GM18505 (cell line): ENCODE measurements around the gene CORO2B.
"Not testable (repeated sequence)": the region's sequence is repeated elsewhere in the genome, so short reads cannot be mapped to it uniquely, and the experiment has no call there.

ENCODE experiments used
- ATAC-seq: cut with Tn5 transposase; IDR thresholded peaks from one replicate; pipeline ENCODE4 v1.9.1; 2021; ENCODE audit not compliant: unreplicated experiment
- POLR2A ChIP-seq: IDR thresholded peaks from 4 replicates; pipeline ENCODE4 v1.6.1; 2011; ENCODE audit warnings: borderline replicate concordance; ENCODE audit not compliant: insufficient read depth, insufficient read length; ENCODE audit errors: extremely low read depth

CORO2B gene

GRCh38 chr15:68739390-68740080 lies 160.7 kb downstream of the CORO2B start:
- TF ChIP-seq POLR2A: no peak
- ATAC-seq: no peak

DNA sequence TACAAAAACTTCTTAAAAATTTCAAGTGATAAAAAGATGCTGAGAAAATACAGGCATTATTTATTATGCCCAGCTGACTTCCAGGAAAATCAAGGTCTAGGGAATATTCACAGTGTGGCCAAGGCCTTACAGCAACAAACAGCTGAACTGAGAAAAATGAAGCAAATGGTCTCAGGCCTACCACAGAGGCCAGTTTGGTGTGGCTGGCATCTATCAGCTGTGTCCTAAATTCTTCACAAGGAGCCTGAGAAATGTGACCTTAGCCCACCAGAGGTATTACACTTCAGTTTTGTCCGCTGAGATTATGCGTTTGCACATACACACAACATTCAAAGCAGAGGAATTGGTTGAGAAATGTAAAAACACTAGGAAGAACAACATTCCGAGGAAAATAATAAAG lies 164.5 kb downstream of the CORO2B start:
- TF ChIP-seq POLR2A: no peak
- no peak for ATAC-seq

DNA sequence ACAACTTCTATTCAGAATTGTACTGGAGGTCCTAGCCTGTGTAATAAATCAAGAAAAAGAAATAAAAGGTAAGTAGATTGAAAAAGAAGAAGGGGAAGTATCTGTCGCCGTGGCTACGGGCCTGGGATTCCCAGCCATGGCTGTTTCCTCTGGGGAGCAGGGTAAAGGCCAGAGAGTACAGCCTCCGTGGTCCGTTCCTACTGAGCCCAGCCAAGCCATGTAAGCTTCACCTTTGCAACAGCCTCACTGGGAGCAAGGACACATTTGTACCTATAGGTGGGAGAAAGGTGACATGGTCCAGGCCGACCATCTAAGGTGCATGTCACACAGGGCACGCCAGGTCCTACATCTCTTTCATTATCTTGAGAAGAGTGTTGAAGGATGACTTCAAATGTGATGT lies 170.6 kb downstream of the CORO2B start:
- TF ChIP-seq POLR2A: no peak
- no peak for ATAC-seq

- no peak for TF ChIP-seq POLR2A
These were observed 171.0 kb downstream of the CORO2B start for GRCh38 chr15:68749793-68750192.

DNA sequence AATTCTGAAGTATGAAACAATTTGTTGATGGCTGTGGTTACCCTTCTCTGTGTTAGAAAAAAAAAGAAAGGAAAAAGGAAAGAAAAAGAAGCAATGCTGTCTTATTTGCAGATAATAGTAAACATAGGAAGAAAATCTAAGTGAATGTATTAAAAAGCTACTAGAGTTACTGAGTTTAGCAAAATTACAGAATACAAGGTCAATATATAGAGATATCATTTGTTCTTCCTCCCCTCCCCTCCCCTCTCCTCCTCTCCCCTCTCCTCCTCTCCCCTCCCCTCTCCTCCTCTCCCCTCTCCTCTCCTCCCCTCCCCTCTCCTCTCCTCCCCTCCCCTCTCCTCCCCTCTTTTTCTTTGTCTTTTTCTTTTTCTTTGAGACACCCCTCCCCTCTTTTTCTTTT lies 172.8 kb downstream of the CORO2B start:
- ATAC-seq: no peak
- TF ChIP-seq POLR2A: no peak

More at GRCh38 chr15:68749793-68750192, 171.0 kb downstream of the CORO2B start:
- ATAC-seq: no peak

GRCh38 chr15:68755731-68756130 lies 176.9 kb downstream of the CORO2B start:
- TF ChIP-seq POLR2A: no peak
- ATAC-seq: no peak

GRCh38 chr15:68759982-68760579 lies 181.3 kb downstream of the CORO2B start:
- not testable (repeated sequence) for ATAC-seq

DNA sequence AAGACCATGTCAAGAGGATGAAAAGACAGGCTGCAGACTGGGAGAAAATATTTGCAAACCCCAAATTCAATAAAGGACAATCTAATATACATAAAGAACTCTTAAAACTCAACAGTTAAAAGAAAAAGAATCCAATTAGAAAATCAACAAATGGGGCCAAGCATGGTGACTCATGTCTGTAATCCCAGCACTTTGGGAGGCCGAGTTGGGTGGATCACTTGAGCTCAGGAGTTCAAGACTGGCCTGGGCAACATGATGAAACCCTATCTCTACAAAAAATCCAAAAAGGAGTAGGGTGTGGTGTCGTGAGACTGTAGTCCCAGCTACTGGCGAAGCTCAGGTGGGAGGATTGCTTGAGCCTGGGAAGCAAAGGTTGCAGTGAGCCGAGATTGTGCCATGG lies 184.3 kb downstream of the CORO2B start:
- no peak for TF ChIP-seq POLR2A
- ATAC-seq: no peak

DNA sequence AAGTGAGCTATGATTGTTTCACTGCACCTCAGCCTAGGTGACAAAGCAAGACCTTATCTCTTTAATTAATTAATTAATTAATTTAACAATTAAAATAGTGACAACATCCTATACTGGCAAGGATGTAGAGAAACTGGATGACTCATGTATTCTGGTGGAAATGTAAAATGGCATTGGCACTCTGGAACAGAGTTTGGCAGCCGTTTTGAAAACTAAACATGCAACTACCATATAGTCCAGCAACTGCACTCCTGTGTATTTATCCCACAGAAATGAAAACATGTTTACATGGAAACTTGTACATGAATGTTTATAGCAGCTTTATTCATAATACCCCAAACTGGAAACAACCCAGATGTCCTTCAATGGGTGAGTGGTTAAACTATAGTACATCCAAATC lies 185.3 kb downstream of the CORO2B start:
- no peak for TF ChIP-seq POLR2A
- no peak for ATAC-seq

GRCh38 chr15:68765602-68766368 lies 187.0 kb downstream of the CORO2B start:
- ATAC-seq: no peak
- TF ChIP-seq POLR2A: no peak

GRCh38 chr15:68767833-68768232 lies 189.0 kb downstream of the CORO2B start:
- no peak for ATAC-seq
- TF ChIP-seq POLR2A: no peak

GRCh38 chr15:68768321-68768720 lies 189.5 kb downstream of the CORO2B start:
- ATAC-seq: no peak
- TF ChIP-seq POLR2A: no peak

- no peak for TF ChIP-seq POLR2A
- no peak for ATAC-seq
These were observed 190.9 kb downstream of the CORO2B start for GRCh38 chr15:68769702-68770101.

DNA sequence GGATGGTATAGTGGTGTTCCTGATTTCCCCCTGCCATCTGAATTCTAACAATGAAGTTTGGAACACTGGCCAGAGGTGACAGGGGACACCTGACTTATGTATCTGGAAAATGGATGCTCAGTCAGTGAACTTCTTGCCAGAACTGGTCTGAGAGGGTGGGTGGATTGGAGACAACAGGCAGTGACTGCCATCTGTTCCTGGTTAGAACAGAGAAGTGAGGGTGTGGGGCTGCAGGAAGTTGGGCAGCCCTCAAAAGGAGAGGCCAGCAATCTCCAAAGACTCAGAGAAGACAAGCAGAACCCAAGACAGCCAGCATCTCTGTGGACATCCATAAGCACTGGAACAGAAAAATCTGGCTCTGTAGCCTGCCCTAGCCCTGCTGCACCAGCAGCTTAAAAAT lies 191.4 kb downstream of the CORO2B start:
- no peak for TF ChIP-seq POLR2A
- no peak for ATAC-seq
